DND-41 (cell line): ENCODE measurements around the gene WRAP73.

Experiments used
- ATAC-seq: fragments of 200-7000 bp; cut with Tn5 transposase; 3 replicates; pipeline ENCODE4 v1.9.1; 2021; ENCODE audit warnings: low read depth; ENCODE audit not compliant: insufficient read depth
- DNase-seq: peaks from one replicate; pipeline ENCODE4 v3.0.0-alpha.2; 2020
- H2AFZ ChIP-seq: 2 replicates; pipeline ENCODE4 v1.6.0; 2012; ENCODE audit warnings: low read depth, low read length
- H3K27ac ChIP-seq: 2 replicates; pipeline ENCODE4 v1.5.1; 2012; ENCODE audit warnings: low read length, inconsistent platforms
- H3K27me3 ChIP-seq: fragments of 200-600 bp; sonication (generic); 2 replicates; pipeline ENCODE4 v1.6.0; 2012; ENCODE audit warnings: low read length, mild to moderate bottlenecking, inconsistent platforms; ENCODE audit not compliant: insufficient read depth, poor library complexity
- H3K36me3 ChIP-seq: 2 replicates; pipeline ENCODE4 v1.5.1; 2012; ENCODE audit warnings: low read length, inconsistent platforms; ENCODE audit not compliant: insufficient read depth
- H3K4me1 ChIP-seq: 2 replicates; pipeline ENCODE4 v1.5.1; 2012; ENCODE audit warnings: mild to moderate bottlenecking, low read length; ENCODE audit not compliant: insufficient read depth
- H3K4me2 ChIP-seq: 2 replicates; pipeline ENCODE4 v1.6.0; 2012; ENCODE audit warnings: mild to moderate bottlenecking, moderate library complexity, low read length, inconsistent platforms; ENCODE audit not compliant: insufficient read depth
- H3K4me3 ChIP-seq, 2 experiments: fragments of 200-600 bp in 1 of 2; shearing (Covaris generic) in 1 of 2; 2 replicates each; pipeline ENCODE4 v1.5.1; 2012 to 2016; ENCODE audit warnings: inconsistent platforms in 2 of 2, low read length in 2 of 2, mild to moderate bottlenecking in 2 of 2, low read depth in 1 of 2, moderate library complexity in 1 of 2
- H3K79me2 ChIP-seq: 2 replicates; pipeline ENCODE4 v1.6.0; 2012; ENCODE audit warnings: low read length, inconsistent platforms; ENCODE audit not compliant: insufficient read depth
- H3K9ac ChIP-seq: 2 replicates; pipeline ENCODE4 v1.6.0; 2012; ENCODE audit warnings: low read depth, mild to moderate bottlenecking, inconsistent platforms, low read length, moderate library complexity
- H3K9me3 ChIP-seq: 2 replicates; pipeline ENCODE4 v1.5.1; 2012; ENCODE audit warnings: low read length, moderate library complexity, mild to moderate bottlenecking, inconsistent platforms; ENCODE audit not compliant: insufficient read depth, severe bottlenecking
- H4K20me1 ChIP-seq: 2 replicates; pipeline ENCODE4 v1.6.0; 2012; ENCODE audit warnings: low read length; ENCODE audit not compliant: insufficient read depth
- CTCF ChIP-seq: IDR thresholded peaks from 2 replicates; pipeline ENCODE4 v1.5.1; 2012; ENCODE audit warnings: borderline replicate concordance, low read length, moderate library complexity, mild to moderate bottlenecking; ENCODE audit not compliant: poor library complexity, severe bottlenecking; ENCODE audit errors: extremely low read depth
- EZH2 ChIP-seq: IDR thresholded peaks from 3 replicates; pipeline ENCODE4 v1.6.1; 2012; ENCODE audit warnings: borderline replicate concordance, low read depth, mild to moderate bottlenecking, moderate library complexity, low read length, inconsistent platforms; ENCODE audit not compliant: severe bottlenecking

The WRAP73 gene

GRCh38 chr1:3646596-3646995 lies 3.3 kb downstream of the WRAP73 start:
- Histone ChIP-seq H3K36me3 (peaks cover 59% of the 10 kb centered on the region), H3K27ac (no peak overlapping the region), H3K4me3 (no peak overlapping the region), H3K79me2 (peaks cover 67% of the 10 kb centered on the region), H4K20me1 (peaks cover 11% of the 10 kb centered on the region; the same call in 1 of the 2 replicates), H2AFZ (no peak overlapping the region), H3K9me3 (no peaks in the 10 kb centered on the region), H3K4me2 (no peak overlapping the region), H3K27me3 (no peaks in the 10 kb centered on the region), H3K9ac (no peak overlapping the region), H3K4me1 (peaks cover 34% of the 10 kb centered on the region)
- ATAC-seq (no peak), DNase-seq (no peak)
- no peak for TF ChIP-seq EZH2

GRCh38 chr1:3645666-3646355 lies 4.1 kb downstream of the WRAP73 start:
- TF ChIP-seq CTCF (no peak), EZH2 (no peak)
- Histone ChIP-seq H3K9ac (no peak overlapping the region), H3K9me3 (no peaks in the 10 kb centered on the region), H3K4me2 (no peak overlapping the region), H2AFZ (no peak overlapping the region), H3K27me3 (no peaks in the 10 kb centered on the region), H3K27ac (no peak overlapping the region), H3K4me1 (peaks cover 26% of the 10 kb centered on the region), H3K36me3 (peaks cover 67% of the 10 kb centered on the region), H3K79me2 (peaks cover 65% of the 10 kb centered on the region), H3K4me3 (no peak overlapping the region), H4K20me1 (peaks cover 16% of the 10 kb centered on the region; the same call in 1 of the 2 replicates)
- ATAC-seq (no peak), DNase-seq (no peak)

- DNase-seq: no peak
- no peaks in the 10 kb centered on the region for H3K27me3 ChIP-seq
- H3K9ac ChIP-seq: no peak overlapping the region
- no peaks in the 10 kb centered on the region for H3K9me3 ChIP-seq
- H2AFZ ChIP-seq: no peak overlapping the region
- peaks cover 65% of the 10 kb centered on the region for H3K79me2 ChIP-seq
- H3K36me3 ChIP-seq: peaks cover 67% of the 10 kb centered on the region
- no peak overlapping the region for H3K4me2 ChIP-seq
- TF ChIP-seq EZH2: no peak
- TF ChIP-seq CTCF: no peak
- H3K4me1 ChIP-seq: peaks cover 20% of the 10 kb centered on the region
- ATAC-seq: no peak
- H4K20me1 ChIP-seq: peaks cover 16% of the 10 kb centered on the region; the same call in 1 of the 2 replicates
- no peak overlapping the region for H3K27ac ChIP-seq
- no peak overlapping the region for H3K4me3 ChIP-seq
Observed at GRCh38 chr1:3645247-3645646, 4.7 kb downstream of the WRAP73 start.

GRCh38 chr1:3644273-3644672 lies 5.6 kb downstream of the WRAP73 start:
- H2AFZ ChIP-seq: no peak overlapping the region
- no peak overlapping the region for H3K27ac ChIP-seq
- H3K27me3 ChIP-seq: no peaks in the 10 kb centered on the region
- H3K4me1 ChIP-seq: peaks cover 15% of the 10 kb centered on the region
- peaks cover 73% of the 10 kb centered on the region for H3K36me3 ChIP-seq
- no peak overlapping the region for H3K4me3 ChIP-seq
- no peak for ATAC-seq
- peaks cover 59% of the 10 kb centered on the region for H3K79me2 ChIP-seq
- H3K9ac ChIP-seq: no peak overlapping the region
- H3K9me3 ChIP-seq: no peaks in the 10 kb centered on the region
- TF ChIP-seq EZH2: no peak
- no peak for TF ChIP-seq CTCF
- DNase-seq: no peak
- H3K4me2 ChIP-seq: no peak overlapping the region
- H4K20me1 ChIP-seq: peaks cover 24% of the 10 kb centered on the region; the same call in 1 of the 2 replicates
